H9 (cell line): ENCODE measurements around the gene DYNC1I2. TPM values are rescaled to one million over a fixed set of nuclear protein-coding genes. Genes with fewer than 3 reads are reported as not detected.

Experiments used
- DNase-seq: peaks from one replicate; pipeline ENCODE4 v3.0.0-alpha.2; 2017
- H2AFZ ChIP-seq: one replicate; pipeline ENCODE4 v1.6.1; 2013; ENCODE audit warnings: mild to moderate bottlenecking, low read length, control low read depth, moderate library complexity
- H2AK5ac ChIP-seq: 2 replicates; pipeline ENCODE4 v1.6.1; 2013; ENCODE audit warnings: low read length, control low read depth, mixed read lengths; ENCODE audit not compliant: insufficient read length
- H2BK120ac ChIP-seq: one replicate; pipeline ENCODE4 v1.6.1; 2013; ENCODE audit warnings: low read depth, mild to moderate bottlenecking, low read length, control low read depth, inconsistent platforms; ENCODE audit not compliant: poor library complexity, severe bottlenecking
- H2BK12ac ChIP-seq: 2 replicates; pipeline ENCODE4 v1.6.1; 2013; ENCODE audit warnings: low read length, control low read depth, mixed read lengths, low read depth; ENCODE audit not compliant: insufficient read length
- H2BK15ac ChIP-seq: 2 replicates; pipeline ENCODE4 v1.6.1; 2013; ENCODE audit warnings: low read depth, low read length, control low read depth
- H2BK20ac ChIP-seq: one replicate; pipeline ENCODE4 v1.6.1; 2013; ENCODE audit warnings: low read depth, mild to moderate bottlenecking, low read length, control low read depth, inconsistent platforms; ENCODE audit not compliant: poor library complexity, severe bottlenecking
- H2BK5ac ChIP-seq: 2 replicates; pipeline ENCODE4 v1.6.1; 2013; ENCODE audit warnings: low read length, control low read depth, mixed read lengths; ENCODE audit not compliant: insufficient read length
- H3K14ac ChIP-seq: 2 replicates; pipeline ENCODE4 v1.6.1; 2013; ENCODE audit warnings: low read length, control low read depth; ENCODE audit not compliant: insufficient read depth
- H3K18ac ChIP-seq: 2 replicates; pipeline ENCODE4 v1.6.1; 2013; ENCODE audit warnings: low read depth, mild to moderate bottlenecking, mixed read lengths, low read length, control low read depth; ENCODE audit not compliant: insufficient read length
- H3K23ac ChIP-seq: 2 replicates; pipeline ENCODE4 v1.6.1; 2013; ENCODE audit warnings: low read length, control low read depth, mixed read lengths, low read depth; ENCODE audit not compliant: insufficient read length
- H3K23me2 ChIP-seq: 2 replicates; pipeline ENCODE4 v1.6.1; 2013; ENCODE audit warnings: low read depth, mild to moderate bottlenecking, mixed read lengths, low read length, control low read depth; ENCODE audit not compliant: insufficient read length, poor library complexity, severe bottlenecking
- H3K27ac ChIP-seq: 2 replicates; pipeline ENCODE4 v1.5.1; 2013; ENCODE audit warnings: low read length, control low read depth, mixed read lengths, low read depth; ENCODE audit not compliant: insufficient read length
- H3K27me3 ChIP-seq: 2 replicates; pipeline ENCODE4 v1.6.1; 2013; ENCODE audit warnings: low read length, control low read depth, inconsistent platforms; ENCODE audit not compliant: insufficient read depth
- H3K4ac ChIP-seq: 2 replicates; pipeline ENCODE4 v1.6.1; 2013; ENCODE audit warnings: low read depth, mild to moderate bottlenecking, control low read depth, inconsistent platforms, low read length, moderate library complexity
- H3K4me1 ChIP-seq: 2 replicates; pipeline ENCODE4 v1.6.1; 2013; ENCODE audit warnings: low read length, control low read depth, inconsistent platforms; ENCODE audit not compliant: insufficient read depth
- H3K4me2 ChIP-seq: 2 replicates; pipeline ENCODE4 v1.6.1; 2013; ENCODE audit warnings: low read length, control low read depth, mixed read lengths; ENCODE audit not compliant: insufficient read length, insufficient read depth
- H3K56ac ChIP-seq: 2 replicates; pipeline ENCODE4 v1.6.1; 2013; ENCODE audit warnings: low read depth, mild to moderate bottlenecking, mixed read lengths, low read length, control low read depth; ENCODE audit not compliant: insufficient read length
- H3K79me1 ChIP-seq: 2 replicates; pipeline ENCODE4 v1.6.1; 2013; ENCODE audit warnings: low read depth, mild to moderate bottlenecking, moderate library complexity, low read length, control low read depth, inconsistent platforms; ENCODE audit not compliant: insufficient read depth, poor library complexity, severe bottlenecking
- H3K79me2 ChIP-seq: 2 replicates; pipeline ENCODE4 v1.6.1; 2013; ENCODE audit warnings: low read length, control low read depth, inconsistent platforms; ENCODE audit not compliant: insufficient read depth
- H3K9ac ChIP-seq: 2 replicates; pipeline ENCODE4 v1.6.1; 2013; ENCODE audit warnings: low read length, control low read depth, mixed read lengths; ENCODE audit not compliant: insufficient read length; ENCODE audit errors: extremely low read depth
- H3K9me3 ChIP-seq: one replicate; pipeline ENCODE4 v1.6.1; 2013; ENCODE audit warnings: low read depth, low read length, inconsistent platforms; ENCODE audit not compliant: control insufficient read depth
- H3T11ph ChIP-seq: one replicate; pipeline ENCODE4 v1.6.1; 2013; ENCODE audit warnings: mild to moderate bottlenecking, low read length, control low read depth, inconsistent platforms
- H4K20me1 ChIP-seq: one replicate; pipeline ENCODE4 v1.6.1; 2013; ENCODE audit not compliant: control insufficient read depth, insufficient read length, insufficient read depth
- H4K5ac ChIP-seq: 2 replicates; pipeline ENCODE4 v1.6.1; 2013; ENCODE audit warnings: low read depth, mild to moderate bottlenecking, mixed read lengths, low read length, control low read depth; ENCODE audit not compliant: insufficient read length
- H4K8ac ChIP-seq: replicated peaks from 2 replicates; pipeline ENCODE4 v1.6.1; 2013; ENCODE audit warnings: low read length, control low read depth, mixed read lengths, low read depth; ENCODE audit not compliant: insufficient read length
- H4K91ac ChIP-seq: 2 replicates; pipeline ENCODE4 v1.6.1; 2013; ENCODE audit warnings: low read depth, mild to moderate bottlenecking, moderate library complexity, mixed read lengths, low read length, control low read depth; ENCODE audit not compliant: insufficient read length
- H3K27ac Mint-ChIP-seq, 3 experiments: 2 replicates in 2 of 3; 3 replicates in 1 of 3; pipeline ENCODE4 v1.8.0; 2020 to 2021; ENCODE audit warnings: mixed read lengths in 3 of 3, mild to moderate bottlenecking in 1 of 3, moderate library complexity in 1 of 3
- H3K27me3 Mint-ChIP-seq: 2 replicates; pipeline ENCODE4 v1.8.0; 2021; ENCODE audit warnings: low read depth, mild to moderate bottlenecking, moderate library complexity, mixed read lengths
- H3K36me3 Mint-ChIP-seq, 3 experiments: 2 replicates in 2 of 3; 3 replicates in 1 of 3; pipeline ENCODE4 v1.8.0; 2020 to 2021; ENCODE audit warnings: low read depth in 3 of 3, mixed read lengths in 3 of 3; ENCODE audit not compliant: insufficient read depth in 1 of 3
- H3K4me1 Mint-ChIP-seq, 2 experiments: 2 replicates each; pipeline ENCODE4 v1.8.0; 2020; ENCODE audit warnings: mixed read lengths in 2 of 2
- H3K4me3 Mint-ChIP-seq, 2 experiments: 2 replicates in 1 of 2; 3 replicates in 1 of 2; pipeline ENCODE4 v1.8.0; 2020 to 2021; ENCODE audit warnings: mild to moderate bottlenecking in 2 of 2, mixed read lengths in 2 of 2, moderate library complexity in 1 of 2
- H3K9me3 Mint-ChIP-seq, 2 experiments: 2 replicates in 1 of 2; 3 replicates in 1 of 2; pipeline ENCODE4 v1.8.0; 2020; ENCODE audit warnings: mild to moderate bottlenecking in 2 of 2, mixed read lengths in 2 of 2, moderate library complexity in 1 of 2
- CTCF ChIP-seq: fragments of 200-600 bp; sonication (generic); conservative IDR thresholded peaks from 3 replicates; pipeline ENCODE4 v1.8.0; 2021; ENCODE audit warnings: antibody characterized with exemption, mild to moderate bottlenecking
- WGBS: extraction: QIAGEN DNeasy Blood & Tissue Kit; methylation state at CpG from one replicate; pipeline ENCODE4 v1.1.7; 2013; ENCODE audit warnings: missing lambda C conversion rate, low lambda C conversion rate, mixed read lengths; ENCODE audit not compliant: insufficient read length; ENCODE audit errors: extremely low coverage; 5-methylcytosine and 5-hydroxymethylcytosine counted together
- total RNA-seq: library from RNA; stranded (reverse); gene quantifications from 2 replicates; pipeline ENCODE4 v1.2.1, GENCODE V29; 2021

Gene DYNC1I2
- total RNA-seq, 1 experiment from 2014 or later = 73.4 TPM

- Histone ChIP-seq H3K9me3 (no peaks in the 10 kb centered on the region), H3K79me2 (no peaks in the 10 kb centered on the region), H2BK120ac (no peak overlapping the region), H3K27me3 (no peaks in the 10 kb centered on the region), H3K4me2 (no peak overlapping the region), H3K14ac (no peak overlapping the region), H2BK5ac (no peak overlapping the region), H3K4ac (no peak overlapping the region), H2AFZ (no peak overlapping the region), H4K8ac (no peak overlapping the region), H3T11ph (no peak overlapping the region), H4K91ac (no peak overlapping the region), H3K79me1 (no peaks in the 10 kb centered on the region), H3K23ac (no peak overlapping the region), H2BK20ac (no peak overlapping the region), H3K27ac (no peak overlapping the region), H3K9ac (no peak overlapping the region), H2BK15ac (no peak overlapping the region), H4K20me1 (no peaks in the 10 kb centered on the region), H2AK5ac (no peak overlapping the region), H2BK12ac (no peak overlapping the region), H4K5ac (no peak overlapping the region), H3K4me1 (peaks cover 11% of the 10 kb centered on the region; the same call in 1 of the 2 replicates), H3K23me2 (no peaks in the 10 kb centered on the region), H3K18ac (no peak overlapping the region), H3K56ac (no peak overlapping the region)
- Mint-ChIP-seq H3K27me3 (no peaks in the 10 kb centered on the region), H3K27ac (peak overlapping the region in 2 of 3 experiments; percentile 19 to 38; a peak in 3 of 7 replicates), H3K4me1 (peaks cover 56 to 65% of the 10 kb centered on the region in 2 experiments), H3K9me3 (no peaks in the 10 kb centered on the region), H3K4me3 (no peak overlapping the region), H3K36me3 (peaks cover 4 to 28% (median 15%) of the 10 kb centered on the region in 3 experiments; a peak in 6 of 7 replicates)
- no CpG with 5 or more reads among the region's 6 CpGs for WGBS
- no peak for TF ChIP-seq CTCF
- no peak for DNase-seq
Measured at GRCh38 chr2:171789956-171790355, 102.7 kb downstream of the DYNC1I2 start.
